HG03342 (cell line): ENCODE measurements around the gene AP1S3.

Source experiments
- ATAC-seq: cut with Tn5 transposase; IDR thresholded peaks from one replicate; pipeline ENCODE4 v1.9.1; 2021; ENCODE audit warnings: mild to moderate bottlenecking, moderate library complexity; ENCODE audit not compliant: unreplicated experiment

The AP1S3 gene

GRCh38 chr2:223725986-223726970, 111.1 kb downstream of the AP1S3 start:
- no peak for ATAC-seq

GRCh38 chr2:223725494-223725893, 111.9 kb downstream of the AP1S3 start:
- no peak for ATAC-seq

GRCh38 chr2:223724861-223725260, 112.5 kb downstream of the AP1S3 start:
- ATAC-seq, result no peak

GRCh38 chr2:223723954-223724411, 113.4 kb downstream of the AP1S3 start:
- ATAC-seq, result no peak

GRCh38 chr2:223722226-223722625, 115.2 kb downstream of the AP1S3 start:
- no peak for ATAC-seq

GRCh38 chr2:223721746-223722145, 115.6 kb downstream of the AP1S3 start:
- ATAC-seq, result no peak

GRCh38 chr2:223720367-223720766, 117.0 kb downstream of the AP1S3 start:
- ATAC-seq, result peak; percentile 58

GRCh38 chr2:223712642-223713041, 124.7 kb downstream of the AP1S3 start:
- ATAC-seq, result no peak

- ATAC-seq, result no peak
Observed at GRCh38 chr2:223711596-223712326, 125.6 kb downstream of the AP1S3 start.
